SK-N-SH treated with all-trans-retinoic acid at 6 μM for 48 hours (cell line): ENCODE results near the gene AKT3.

ENCODE experiments used
- ATAC-seq: fragments of 200-7000 bp; cut with Tn5 transposase; 3 replicates; pipeline ENCODE4 v1.9.1; 2020; ENCODE audit warnings: mild to moderate bottlenecking, moderate library complexity
- ARNTL ChIP-seq: fragments of 450-650 bp; formaldehyde crosslinking; IDR thresholded peaks from 2 replicates; pipeline ENCODE4 v1.5.0; 2020; ENCODE audit warnings: low read depth, mild to moderate bottlenecking, moderate library complexity, borderline replicate concordance
- BACH2 ChIP-seq: fragments of 250-450 bp; sonication (Bioruptor Pico); IDR thresholded peaks from 2 replicates; pipeline ENCODE4 v1.9.0; 2021; ENCODE audit warnings: mild to moderate bottlenecking, borderline replicate concordance
- CREB5 ChIP-seq: fragments of 250-450 bp; sonication (Bioruptor Pico); IDR thresholded peaks from 2 replicates; pipeline ENCODE4 v1.5.1; 2020; ENCODE audit warnings: low read depth, mild to moderate bottlenecking, moderate library complexity
- CSDC2 ChIP-seq: fragments of 250-450 bp; sonication (Bioruptor Pico); IDR thresholded peaks from 2 replicates; pipeline ENCODE4 v1.5.0; 2020; ENCODE audit warnings: mild to moderate bottlenecking, moderate library complexity
- CSRNP3 ChIP-seq: fragments of 250-450 bp; sonication (Bioruptor Pico); IDR thresholded peaks from 2 replicates; pipeline ENCODE4 v1.5.1; 2021; ENCODE audit warnings: mild to moderate bottlenecking, moderate library complexity
- ESRRG ChIP-seq: fragments of 250-450 bp; sonication (Bioruptor Pico); IDR thresholded peaks from 2 replicates; pipeline ENCODE4 v1.6.1; 2021; ENCODE audit warnings: mild to moderate bottlenecking
- GLIS3 ChIP-seq: fragments of 250-450 bp; sonication (Bioruptor Pico); IDR thresholded peaks from 2 replicates; pipeline ENCODE4 v1.5.0; 2020; ENCODE audit warnings: mild to moderate bottlenecking, moderate library complexity
- ISL1 ChIP-seq: fragments of 250-450 bp; sonication (Bioruptor Pico); IDR thresholded peaks from 2 replicates; pipeline ENCODE4 v2.1.2; 2022; ENCODE audit warnings: mild to moderate bottlenecking, moderate library complexity
- OSR1 ChIP-seq: fragments of 250-450 bp; sonication (Bioruptor Pico); IDR thresholded peaks from 2 replicates; pipeline ENCODE4 v1.8.0; 2022; ENCODE audit warnings: moderate library complexity, mild to moderate bottlenecking, inconsistent platforms
- PATZ1 ChIP-seq: fragments of 250-450 bp; sonication (Bioruptor Pico); IDR thresholded peaks from 2 replicates; pipeline ENCODE4 v1.8.0; 2020; ENCODE audit warnings: mild to moderate bottlenecking, moderate library complexity, borderline replicate concordance
- POU6F1 ChIP-seq: fragments of 250-450 bp; sonication (Bioruptor Pico); IDR thresholded peaks from 2 replicates; pipeline ENCODE4 v1.8.0; 2021; ENCODE audit warnings: low read depth, mild to moderate bottlenecking, moderate library complexity, borderline replicate concordance
- PPARA ChIP-seq: fragments of 250-450 bp; sonication (Bioruptor Pico); IDR thresholded peaks from 2 replicates; pipeline ENCODE4 v1.5.0; 2020; ENCODE audit warnings: mild to moderate bottlenecking, borderline replicate concordance
- RARB ChIP-seq: fragments of 250-450 bp; sonication (Bioruptor Pico); IDR thresholded peaks from 2 replicates; pipeline ENCODE4 v1.8.0; 2021; ENCODE audit warnings: mild to moderate bottlenecking, moderate library complexity
- TCF4 ChIP-seq: fragments of 250-450 bp; sonication (Bioruptor Pico); IDR thresholded peaks from 2 replicates; pipeline ENCODE4 v1.8.0; 2021; ENCODE audit warnings: mild to moderate bottlenecking, moderate library complexity, borderline replicate concordance
- TOX ChIP-seq: fragments of 250-450 bp; sonication (Bioruptor Pico); IDR thresholded peaks from 2 replicates; pipeline ENCODE4 v1.8.0; 2021; ENCODE audit warnings: mild to moderate bottlenecking, moderate library complexity, borderline replicate concordance
- TSHZ2 ChIP-seq: fragments of 250-450 bp; sonication (Bioruptor Pico); IDR thresholded peaks from 2 replicates; pipeline ENCODE4 v1.5.0; 2020; ENCODE audit warnings: mild to moderate bottlenecking, moderate library complexity
- ZC3H10 ChIP-seq: fragments of 250-450 bp; sonication (Bioruptor Pico); IDR thresholded peaks from 2 replicates; pipeline ENCODE4 v1.5.1; 2021; ENCODE audit warnings: mild to moderate bottlenecking, moderate library complexity
- ZFP3 ChIP-seq: fragments of 250-450 bp; sonication (Bioruptor Pico); IDR thresholded peaks from 2 replicates; pipeline ENCODE4 v1.5.0; 2020; ENCODE audit warnings: mild to moderate bottlenecking, moderate library complexity
- ZFP30 ChIP-seq: fragments of 450-650 bp; formaldehyde crosslinking; IDR thresholded peaks from 2 replicates; pipeline ENCODE4 v1.5.0; 2022; ENCODE audit warnings: mild to moderate bottlenecking, moderate library complexity
- ZNF565 ChIP-seq: fragments of 450-650 bp; formaldehyde crosslinking; conservative IDR thresholded peaks from 2 replicates; pipeline ENCODE4 v1.5.0; 2020; ENCODE audit warnings: low read depth, mild to moderate bottlenecking, moderate library complexity
- ZNF70 ChIP-seq: fragments of 450-650 bp; formaldehyde crosslinking; IDR thresholded peaks from 2 replicates; pipeline ENCODE4 v1.5.0; 2020; ENCODE audit warnings: mild to moderate bottlenecking, moderate library complexity
- ZNF8 ChIP-seq: fragments of 450-650 bp; formaldehyde crosslinking; IDR thresholded peaks from 2 replicates; pipeline ENCODE4 v1.5.0; 2020; ENCODE audit warnings: mild to moderate bottlenecking, moderate library complexity

The AKT3 gene

GRCh38 chr1:243791586-243792267, 58.3 kb downstream of the AKT3 start:
- no peak for TF ChIP-seq TCF4 (CRISPR knock-in tag)
- TF ChIP-seq ZNF70 (CRISPR knock-in tag), result no peak
- TF ChIP-seq ZNF565 (CRISPR knock-in tag), result no peak
- TF ChIP-seq CREB5 (CRISPR knock-in tag), result no peak
- TF ChIP-seq ISL1 (CRISPR knock-in tag), result no peak
- TF ChIP-seq CSRNP3, result no peak
- no peak for TF ChIP-seq ZFP30 (CRISPR knock-in tag)
- no peak for TF ChIP-seq TOX (CRISPR knock-in tag)
- no peak for TF ChIP-seq PPARA (CRISPR knock-in tag)
- no peak for TF ChIP-seq OSR1 (CRISPR knock-in tag)
- no peak for ATAC-seq

- no peak for TF ChIP-seq GLIS3 (CRISPR knock-in tag)
- TF ChIP-seq ZNF8 (CRISPR knock-in tag), result no peak
- TF ChIP-seq ZC3H10, result no peak
- TF ChIP-seq RARB (CRISPR knock-in tag), result no peak
- no peak for TF ChIP-seq ISL1 (CRISPR knock-in tag)
- TF ChIP-seq TCF4 (CRISPR knock-in tag), result no peak
- no peak for TF ChIP-seq ESRRG (CRISPR knock-in tag)
- TF ChIP-seq ZNF565 (CRISPR knock-in tag), result no peak
- TF ChIP-seq CREB5 (CRISPR knock-in tag), result no peak
- no peak for TF ChIP-seq BACH2
- no peak for TF ChIP-seq ARNTL (CRISPR knock-in tag)
- TF ChIP-seq POU6F1, result no peak
- TF ChIP-seq ZNF70 (CRISPR knock-in tag), result no peak
- TF ChIP-seq ZFP3 (CRISPR knock-in tag), result no peak
- TF ChIP-seq CSDC2 (CRISPR knock-in tag), result no peak
- no peak for TF ChIP-seq TSHZ2 (CRISPR knock-in tag)
- TF ChIP-seq ZFP30 (CRISPR knock-in tag), result no peak
- TF ChIP-seq PATZ1 (CRISPR knock-in tag), result no peak
- ATAC-seq, result no peak
Observed at GRCh38 chr1:243790404-243790803, 59.6 kb downstream of the AKT3 start.
